Measurements from ENCODE around the gene TXNRD3. TPM values are rescaled to one million over a fixed set of nuclear protein-coding genes. Genes with fewer than 3 reads are reported as not detected.

The TXNRD3 gene
- polyA plus RNA-seq, 1 donor (not counting 4 experiments of a cell fraction or from before 2014, with no cell fraction given) = 9.7 TPM

DNA sequence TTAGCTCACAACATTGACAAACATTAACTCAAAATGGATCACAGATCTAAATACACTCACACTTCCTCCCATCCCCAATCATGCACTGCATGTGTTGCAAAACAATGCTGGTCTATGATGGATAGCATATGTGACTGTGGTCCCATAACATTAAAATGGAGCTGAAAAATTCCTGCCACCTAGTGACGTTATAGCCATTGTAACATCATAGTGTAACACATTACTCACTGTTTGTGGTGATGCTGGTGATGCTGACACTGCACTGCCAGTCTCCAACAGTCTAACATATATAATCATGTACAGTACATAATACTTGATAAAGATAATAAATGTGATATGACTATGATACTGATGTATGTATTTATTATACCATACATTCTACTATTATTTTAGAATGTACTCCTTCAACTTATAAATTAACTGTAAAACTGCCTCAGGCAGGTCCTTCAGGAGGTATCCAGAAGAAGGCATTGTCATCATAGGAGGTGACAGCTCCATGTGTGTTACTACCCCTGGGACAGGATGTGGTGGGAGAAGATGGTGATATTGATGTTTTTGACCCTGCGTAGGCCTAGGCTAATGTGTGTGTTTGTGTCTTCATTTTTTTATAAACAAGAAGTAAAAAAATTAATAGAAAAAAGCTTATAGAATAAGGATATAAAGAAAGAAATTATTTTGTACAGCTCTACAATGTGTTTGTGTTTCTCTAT, 41.3 kb downstream of the TXNRD3 start:
- H3K36me3 ChIP-seq (ENCODE audit: control insufficient read depth in 2 of 2, extremely low read depth in 1 of 2, insufficient read depth in 2 of 2, low read length in 2 of 2) = peaks cover 11 to 12% of the 10 kb centered on the region in 2 experiments
- no peaks in the 10 kb centered on the region for H4K20me1 ChIP-seq (ENCODE audit: control insufficient read depth, extremely low read depth, insufficient read depth, low read length)
- H3K9me3 ChIP-seq (ENCODE audit: control insufficient read depth, low read depth, low read length) = no peaks in the 10 kb centered on the region
- no peak overlapping the region for H3K4me3 ChIP-seq (ENCODE audit: control insufficient read depth in 2 of 3, extremely low read depth in 1 of 3, insufficient read depth in 2 of 3, low read depth in 1 of 3, low read length in 3 of 3)
- no peak overlapping the region for H2AFZ ChIP-seq (ENCODE audit: control insufficient read depth, low read length)
- H3K4me2 ChIP-seq (ENCODE audit: control insufficient read depth, extremely low read depth, insufficient read depth, low read depth, low read length) = no peak overlapping the region
- DNase-seq (ENCODE audit: low read depth, low spot score) (no peak), FAIRE-seq (no peak)
- H3K4me1 ChIP-seq (ENCODE audit: control insufficient read depth, extremely low read depth, insufficient read depth, low read length) = peaks cover 16% of the 10 kb centered on the region
- H3K79me2 ChIP-seq (ENCODE audit: control insufficient read depth, insufficient read depth, low read length) = no peaks in the 10 kb centered on the region
- no peak overlapping the region for H3K27ac ChIP-seq (ENCODE audit: control insufficient read depth, insufficient read depth, low read length)
- no peaks in the 10 kb centered on the region for H3K27me3 ChIP-seq (ENCODE audit: control insufficient read depth, extremely low read depth, insufficient read depth, low read length)
- dilution Hi-C loops (cut with MboI; ENCODE audit: extremely low pct_ligation_motif_present, low sequenced_read_pairs) = no loop called here
- no peaks in the 10 kb centered on the region for H3K9me1 ChIP-seq (ENCODE audit: control insufficient read depth, extremely low read depth, insufficient read depth, low read length)
- TF ChIP-seq EZH2 (IDR thresholded peaks at IDR 0.05; ENCODE audit: low read length) = no peak
- TF ChIP-seq, protein P1, sequence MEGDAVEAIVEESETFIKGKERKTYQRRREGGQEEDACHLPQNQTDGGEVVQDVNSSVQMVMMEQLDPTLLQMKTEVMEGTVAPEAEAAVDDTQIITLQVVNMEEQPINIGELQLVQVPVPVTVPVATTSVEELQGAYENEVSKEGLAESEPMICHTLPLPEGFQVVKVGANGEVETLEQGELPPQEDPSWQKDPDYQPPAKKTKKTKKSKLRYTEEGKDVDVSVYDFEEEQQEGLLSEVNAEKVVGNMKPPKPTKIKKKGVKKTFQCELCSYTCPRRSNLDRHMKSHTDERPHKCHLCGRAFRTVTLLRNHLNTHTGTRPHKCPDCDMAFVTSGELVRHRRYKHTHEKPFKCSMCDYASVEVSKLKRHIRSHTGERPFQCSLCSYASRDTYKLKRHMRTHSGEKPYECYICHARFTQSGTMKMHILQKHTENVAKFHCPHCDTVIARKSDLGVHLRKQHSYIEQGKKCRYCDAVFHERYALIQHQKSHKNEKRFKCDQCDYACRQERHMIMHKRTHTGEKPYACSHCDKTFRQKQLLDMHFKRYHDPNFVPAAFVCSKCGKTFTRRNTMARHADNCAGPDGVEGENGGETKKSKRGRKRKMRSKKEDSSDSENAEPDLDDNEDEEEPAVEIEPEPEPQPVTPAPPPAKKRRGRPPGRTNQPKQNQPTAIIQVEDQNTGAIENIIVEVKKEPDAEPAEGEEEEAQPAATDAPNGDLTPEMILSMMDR (optimal IDR thresholded peaks at IDR 0.05 in 1 of 3, IDR thresholded peaks at IDR 0.05 in 1 of 3, conservative IDR thresholded peaks at IDR 0.05 in 1 of 3; ENCODE audit: extremely low read depth in 1 of 3, insufficient read depth in 2 of 3, low read length in 3 of 3) = no peak
- H3K9ac ChIP-seq (ENCODE audit: control insufficient read depth, extremely low read depth, insufficient read depth, low read length) = no peak overlapping the region

DNA sequence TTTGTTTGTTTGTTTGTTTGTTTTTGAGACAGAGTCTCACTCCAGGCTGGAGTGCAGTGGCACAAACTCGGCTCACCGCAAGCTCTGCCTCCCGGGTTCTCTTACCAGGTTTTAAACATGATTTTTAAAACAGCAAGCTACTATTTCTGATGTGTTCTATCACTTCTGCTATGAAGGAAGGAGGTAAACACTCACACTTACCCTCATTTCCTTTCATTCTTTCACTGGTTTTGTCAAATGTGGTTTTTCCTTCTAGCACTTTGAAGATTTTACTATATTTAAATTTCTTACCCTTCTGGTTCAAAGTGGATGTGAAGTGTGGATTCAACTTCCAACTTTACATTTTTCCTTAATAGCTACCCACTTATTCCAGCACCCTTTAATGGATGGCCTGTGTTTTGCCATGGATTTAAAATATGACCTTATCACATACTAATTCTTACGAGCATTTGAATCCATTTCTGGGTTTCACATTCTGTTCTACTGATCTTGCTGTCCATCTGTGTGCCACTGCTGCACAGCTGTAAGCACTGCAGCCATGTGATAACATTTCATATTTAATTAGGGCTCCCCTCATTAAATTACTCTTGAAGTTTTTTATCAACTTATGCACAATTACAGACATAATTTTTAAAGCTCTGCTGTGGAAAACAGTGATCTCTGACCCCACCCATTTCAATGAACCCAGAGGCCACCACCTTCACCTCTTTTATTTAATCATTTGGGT, 42.3 kb downstream of the TXNRD3 start:
- no peaks in the 10 kb centered on the region for H3K9me3 ChIP-seq (ENCODE audit: control insufficient read depth, low read depth, low read length)
- peaks cover 14% of the 10 kb centered on the region in 2 experiments for H3K36me3 ChIP-seq (ENCODE audit: control insufficient read depth in 2 of 2, extremely low read depth in 1 of 2, insufficient read depth in 2 of 2, low read length in 2 of 2)
- dilution Hi-C loops (cut with MboI; ENCODE audit: extremely low pct_ligation_motif_present, low sequenced_read_pairs) = no loop called here
- H3K9ac ChIP-seq (ENCODE audit: control insufficient read depth, extremely low read depth, insufficient read depth, low read length) = no peak overlapping the region
- H3K4me1 ChIP-seq (ENCODE audit: control insufficient read depth, extremely low read depth, insufficient read depth, low read length) = peaks cover 11% of the 10 kb centered on the region
- TF ChIP-seq, protein P1 (optimal IDR thresholded peaks at IDR 0.05 in 1 of 3, IDR thresholded peaks at IDR 0.05 in 1 of 3, conservative IDR thresholded peaks at IDR 0.05 in 1 of 3; ENCODE audit: extremely low read depth in 1 of 3, insufficient read depth in 2 of 3, low read length in 3 of 3) = no peak
- no peak for TF ChIP-seq EZH2 (IDR thresholded peaks at IDR 0.05; ENCODE audit: low read length)
- no peak overlapping the region for H3K4me2 ChIP-seq (ENCODE audit: control insufficient read depth, extremely low read depth, insufficient read depth, low read depth, low read length)
- H2AFZ ChIP-seq (ENCODE audit: control insufficient read depth, low read length) = no peak overlapping the region
- H3K27ac ChIP-seq (ENCODE audit: control insufficient read depth, insufficient read depth, low read length) = no peak overlapping the region
- H4K20me1 ChIP-seq (ENCODE audit: control insufficient read depth, extremely low read depth, insufficient read depth, low read length) = no peaks in the 10 kb centered on the region
- no peaks in the 10 kb centered on the region for H3K9me1 ChIP-seq (ENCODE audit: control insufficient read depth, extremely low read depth, insufficient read depth, low read length)
- no peaks in the 10 kb centered on the region for H3K79me2 ChIP-seq (ENCODE audit: control insufficient read depth, insufficient read depth, low read length)
- no peak overlapping the region for H3K4me3 ChIP-seq (ENCODE audit: control insufficient read depth in 2 of 3, extremely low read depth in 1 of 3, insufficient read depth in 2 of 3, low read depth in 1 of 3, low read length in 3 of 3)
- no peaks in the 10 kb centered on the region for H3K27me3 ChIP-seq (ENCODE audit: control insufficient read depth, extremely low read depth, insufficient read depth, low read length)
- DNase-seq (ENCODE audit: low read depth, low spot score) = no peak
- no peak for FAIRE-seq

Measured in keratinocyte (primary cell).